ENCODE data around the gene GOLGA6L24.
"Not testable (repeated sequence)": the region's sequence is repeated elsewhere in the genome, so short reads cannot be mapped to it uniquely, and the experiment has no call there.

The GOLGA6L24 gene

DNA sequence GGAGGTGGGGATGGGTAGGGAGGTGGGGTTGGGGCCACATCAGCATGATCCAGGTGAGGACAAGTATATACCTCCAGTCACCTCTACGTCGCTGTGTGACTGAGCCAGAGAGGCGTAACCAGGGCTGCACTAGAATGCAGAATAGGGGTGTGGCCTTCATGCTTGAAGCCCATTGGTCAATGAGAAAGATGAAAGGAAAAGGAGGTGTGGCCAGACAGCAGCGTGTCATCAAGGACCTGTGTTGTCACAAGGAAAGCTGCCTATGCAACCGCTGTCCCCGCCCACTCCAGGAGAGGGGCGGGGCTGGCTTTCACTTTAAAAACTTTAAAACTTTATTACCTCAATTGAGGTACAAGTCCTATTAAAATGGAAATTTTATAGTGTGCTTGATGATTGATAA is at the start of gene GOLGA6L24:
GOLGA6L24 (minus strand) TSS at position 101 of the 400 bp plus-strand sequence; CDS start at position 40, 61 bp downstream.
- not testable (repeated sequence) for DNase-seq

- DNase-seq: not testable (repeated sequence)
These were observed 45.0 kb upstream of the GOLGA6L24 start for GRCh38 chr15:28402774-28403435.

- not testable (repeated sequence) for DNase-seq
These were observed 38.1 kb upstream of the GOLGA6L24 start for GRCh38 chr15:28396022-28396421.

GRCh38 chr15:28380053-28380452 is 22.2 kb upstream of the GOLGA6L24 start:
- not testable (repeated sequence) for DNase-seq

DNA sequence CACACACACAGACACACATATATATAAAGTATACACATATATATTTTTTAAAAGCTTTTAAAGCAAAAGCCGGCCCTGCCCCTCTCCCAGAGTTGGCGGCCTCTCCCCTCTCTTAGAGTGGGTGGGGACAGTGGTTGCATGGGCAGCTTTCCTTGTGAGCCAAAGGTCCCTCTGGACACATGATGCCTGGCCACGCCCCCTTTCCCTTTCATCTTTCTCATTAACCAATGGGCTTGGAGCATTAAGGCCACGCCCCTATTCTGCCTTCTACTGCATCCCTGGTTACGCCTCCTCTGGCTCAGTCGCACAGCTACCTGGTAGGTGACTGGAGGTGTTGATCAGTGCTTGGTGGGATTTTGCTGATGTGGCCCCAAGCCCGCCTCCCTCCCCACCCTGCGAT is 20.5 kb upstream of the GOLGA6L24 start, which contains the start of gene GOLGA8F:
GOLGA8F (plus strand) TSS at position 301 of the 400 bp plus-strand sequence; CDS start at position 399, 98 bp downstream.
- not testable (repeated sequence) for DNase-seq

DNA sequence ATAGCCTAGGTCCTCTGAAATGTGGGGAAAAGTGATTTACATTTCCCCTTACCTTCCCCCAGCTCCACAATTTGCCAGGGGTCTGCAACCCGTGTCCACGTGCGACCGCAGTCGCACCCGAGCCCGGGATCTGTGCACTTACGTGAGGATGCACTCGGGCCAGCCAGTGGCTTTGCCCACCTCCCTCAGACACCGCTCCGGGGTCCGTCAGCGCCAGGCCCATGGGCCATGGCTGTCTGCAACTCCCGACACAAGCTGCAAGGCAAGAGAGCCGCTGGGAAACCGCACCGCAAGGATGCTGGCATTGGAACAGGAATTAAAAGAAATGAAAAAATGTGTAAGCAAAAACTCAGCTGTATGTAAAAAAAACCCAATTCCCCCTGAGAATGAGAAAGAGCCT is 7.6 kb upstream of the GOLGA6L24 start:
- DNase-seq: not testable (repeated sequence)

- DNase-seq: not testable (repeated sequence)
These were observed 35.7 kb downstream of the GOLGA6L24 start, which contains the start of gene HERC2 for GRCh38 chr15:28322129-28322588. TSS of gene HERC2 (minus strand) at chr15:28322179. CDS start at chr15:28321433, 746 bp downstream.

DNA sequence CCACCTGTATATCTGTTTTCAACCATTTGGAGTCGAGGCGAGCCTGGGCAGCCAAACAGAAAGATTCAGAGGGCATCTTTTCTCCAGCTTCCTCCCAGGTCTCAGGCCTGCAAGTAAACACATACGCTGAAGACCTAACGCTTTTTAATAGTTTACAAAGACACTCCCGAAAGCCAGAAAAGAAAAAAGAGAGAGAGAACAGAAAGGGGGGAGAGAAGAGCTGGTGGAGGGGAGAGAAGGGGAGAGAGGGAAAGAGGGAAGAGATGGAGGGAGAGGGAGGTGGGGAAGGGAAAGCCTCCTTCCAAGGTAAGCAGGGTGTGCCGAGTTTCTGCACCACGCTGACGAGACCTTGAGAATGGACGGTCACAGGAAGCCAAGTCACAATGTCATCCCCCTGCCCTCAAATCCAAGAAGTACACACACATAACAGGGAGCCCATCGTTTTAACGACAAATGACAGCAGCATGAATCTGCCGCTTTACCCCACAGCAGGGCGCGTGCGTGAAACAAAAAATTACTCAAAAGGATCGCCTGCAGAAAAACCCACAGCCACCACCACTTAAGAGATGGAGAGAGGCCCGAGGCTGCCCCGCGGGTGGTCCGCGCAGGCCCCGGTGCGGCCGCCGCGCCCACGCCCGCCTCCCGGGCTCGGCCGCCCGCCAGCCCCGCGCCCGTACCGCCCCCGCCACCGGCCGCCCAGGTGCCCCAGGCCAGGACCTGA is 36.4 kb downstream of the GOLGA6L24 start:
- DNase-seq: not testable (repeated sequence)

- DNase-seq: not testable (repeated sequence)
These were observed 38.2 kb downstream of the GOLGA6L24 start for GRCh38 chr15:28319725-28320124.

DNA sequence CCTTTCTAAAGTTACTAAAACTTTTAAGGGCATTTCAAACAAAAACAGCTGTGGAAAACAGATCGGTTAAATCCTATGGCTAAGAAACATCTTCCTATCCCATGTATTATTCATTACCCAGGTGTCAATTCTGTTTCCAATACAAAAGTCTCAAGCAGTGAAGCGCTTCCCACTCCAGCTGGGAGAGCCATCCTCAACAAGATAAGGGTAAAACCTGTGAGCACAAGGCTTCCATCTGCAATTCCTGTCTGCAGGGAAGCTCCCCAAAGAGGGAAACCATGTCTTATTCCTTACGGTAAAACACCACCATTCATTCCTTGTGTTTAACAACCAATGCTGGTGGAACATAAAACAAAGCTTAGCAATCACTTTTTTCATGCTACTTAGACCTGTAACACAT is 39.1 kb downstream of the GOLGA6L24 start:
- not testable (repeated sequence) for DNase-seq

DNA sequence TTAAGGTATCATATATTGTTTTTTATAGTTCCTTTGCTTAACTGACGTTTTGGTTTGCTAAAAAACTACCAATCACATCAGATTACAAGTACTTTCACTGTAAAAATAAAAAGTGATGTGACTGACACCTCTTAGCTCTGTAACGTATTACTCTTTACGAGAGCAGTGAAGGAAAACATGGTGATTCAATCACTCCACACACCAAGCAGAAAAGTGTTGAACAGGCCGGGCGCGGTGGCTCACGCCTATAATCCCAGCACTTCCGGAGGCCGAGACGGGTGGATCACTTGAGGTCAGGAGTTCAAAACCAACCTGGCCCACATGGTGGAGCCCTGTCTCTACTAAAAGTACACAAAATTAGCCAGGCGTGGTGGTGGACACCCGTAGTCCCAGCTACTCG is 39.8 kb downstream of the GOLGA6L24 start:
- DNase-seq: not testable (repeated sequence)

DNA sequence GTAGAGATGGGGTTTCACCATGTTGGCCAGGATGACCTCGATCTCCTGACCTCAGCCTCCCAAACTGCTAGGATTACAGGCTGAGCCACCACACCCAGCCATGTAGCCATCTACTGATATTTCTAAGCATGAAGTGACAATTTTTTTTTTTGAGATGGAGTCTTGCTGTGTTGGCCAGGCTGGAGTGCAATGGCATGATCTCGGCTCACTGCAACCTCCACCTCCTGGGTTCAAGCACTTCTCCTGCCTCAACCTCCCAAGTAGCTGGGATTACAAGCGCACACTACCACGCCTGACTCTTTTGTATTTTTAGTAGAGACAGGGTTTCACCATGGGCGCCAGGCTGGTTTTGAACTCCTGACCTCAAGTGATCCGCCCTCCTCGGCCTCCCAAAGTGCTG is 40.9 kb downstream of the GOLGA6L24 start:
- DNase-seq: not testable (repeated sequence)

DNA sequence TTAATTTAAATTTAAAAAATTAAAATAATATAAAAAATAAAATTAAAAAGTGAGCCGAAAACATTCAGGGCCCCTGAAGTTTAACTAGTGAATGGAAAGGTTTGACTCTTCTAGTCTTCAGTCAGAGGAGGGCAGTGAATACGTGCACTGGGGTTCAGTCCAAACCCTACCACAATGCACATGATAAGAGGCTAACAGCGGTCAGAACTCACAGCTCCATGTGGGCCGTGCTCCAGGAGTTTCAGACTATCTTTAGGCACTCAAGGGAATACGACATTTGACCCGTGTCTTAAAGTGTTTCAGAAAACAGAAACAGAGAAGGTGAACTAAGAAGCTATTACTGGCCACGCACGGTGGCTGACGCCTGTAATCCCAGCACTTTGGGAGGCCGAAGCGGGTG is 47.4 kb downstream of the GOLGA6L24 start:
- not testable (repeated sequence) for DNase-seq

DNA sequence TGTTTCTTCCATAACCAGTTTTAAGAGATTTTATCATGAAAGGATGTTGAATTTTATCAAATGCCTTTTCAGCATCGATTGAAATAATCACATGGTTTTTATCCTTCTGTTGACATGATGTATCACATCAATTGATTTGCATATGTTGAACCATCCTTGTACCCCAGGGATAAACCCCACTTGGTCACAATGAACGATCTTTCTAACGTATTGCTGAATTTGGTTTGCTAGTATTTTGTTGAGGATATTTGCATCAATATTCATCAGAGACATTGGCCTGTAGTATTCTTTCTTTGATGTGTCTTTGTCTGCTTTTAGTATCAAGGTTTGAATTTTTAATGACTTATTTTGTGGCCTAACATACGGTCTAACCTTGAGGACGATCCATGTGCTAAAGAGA is 49.2 kb downstream of the GOLGA6L24 start:
- DNase-seq: not testable (repeated sequence)

Data from SHP77 treated with DMSO at 0.1 percent for 48 hours (cell line).